Fibroblast of lung (primary cell): ENCODE results near the gene KRTAP24-1. TPM values are rescaled to one million over a fixed set of nuclear protein-coding genes. Genes with fewer than 3 reads are reported as not detected.

Experiments used
- DNase-seq, 2 donors: peaks; one replicate each; pipeline versions ENCODE4 v3.0.0 to v3.0.0-alpha.2; 2010; ENCODE audit warnings: low read depth in 2 of 2
- H2AFZ ChIP-seq: 2 replicates; pipeline ENCODE4 v1.5.1; 2012; ENCODE audit warnings: low read length, control low read depth, inconsistent platforms
- H3K27ac ChIP-seq: 2 replicates; pipeline ENCODE4 v1.5.1; 2011; ENCODE audit warnings: low read length, control low read depth; ENCODE audit not compliant: insufficient read depth
- H3K27me3 ChIP-seq: 2 replicates; pipeline ENCODE4 v1.5.1; 2011; ENCODE audit warnings: mild to moderate bottlenecking, low read length; ENCODE audit not compliant: control insufficient read depth, insufficient read depth
- H3K36me3 ChIP-seq: 2 replicates; pipeline ENCODE4 v1.5.1; 2011; ENCODE audit warnings: low read length; ENCODE audit not compliant: control insufficient read depth, insufficient read depth
- H3K4me1 ChIP-seq: 2 replicates; pipeline ENCODE4 v1.5.1; 2011; ENCODE audit warnings: low read length; ENCODE audit not compliant: control insufficient read depth, insufficient read depth; ENCODE audit errors: extremely low read depth
- H3K4me2 ChIP-seq: 2 replicates; pipeline ENCODE4 v1.5.1; 2011; ENCODE audit warnings: low read length, control low read depth; ENCODE audit not compliant: insufficient read depth; ENCODE audit errors: extremely low read depth
- H3K4me3 ChIP-seq, 4 experiments: fragments of 200-600 bp in 1 of 4; sonication (generic) in 1 of 4; replicated peaks in 1 of 4; 2 replicates each; pipeline ENCODE4 v1.5.1; 2011 to 2016; ENCODE audit warnings: low read length in 4 of 4, low read depth in 3 of 4, mild to moderate bottlenecking in 3 of 4, control low read depth in 2 of 4, inconsistent platforms in 1 of 4, mixed read lengths in 1 of 4; ENCODE audit not compliant: insufficient read depth in 1 of 4; ENCODE audit errors: control extremely low read depth in 1 of 4
- H3K79me2 ChIP-seq: 2 replicates; pipeline ENCODE4 v1.5.1; 2012; ENCODE audit warnings: mild to moderate bottlenecking, low read length, inconsistent platforms; ENCODE audit not compliant: control insufficient read depth, insufficient read depth
- H3K9ac ChIP-seq: 2 replicates; pipeline ENCODE4 v1.5.1; 2011; ENCODE audit warnings: mild to moderate bottlenecking, low read length, control low read depth; ENCODE audit not compliant: insufficient read depth
- H3K9me3 ChIP-seq: 2 replicates; pipeline ENCODE4 v1.5.1; 2012; ENCODE audit warnings: low read depth, low read length; ENCODE audit not compliant: control insufficient read depth, insufficient read depth
- H4K20me1 ChIP-seq: 2 replicates; pipeline ENCODE4 v1.5.1; 2011; ENCODE audit warnings: low read length; ENCODE audit not compliant: control insufficient read depth, insufficient read depth; ENCODE audit errors: extremely low read depth
- CTCF ChIP-seq, 2 donors: IDR thresholded peaks in 1 of 2; conservative IDR thresholded peaks in 1 of 2; 1 replicate in 1 of 2; 2 replicates in 1 of 2; pipeline ENCODE4 v1.5.1; 2011 to 2012; ENCODE audit warnings: low read length in 2 of 2, control low read depth in 1 of 2, inconsistent platforms in 1 of 2, low read depth in 1 of 2, mild to moderate bottlenecking in 1 of 2
- EZH2 ChIP-seq: IDR thresholded peaks from 2 replicates; pipeline ENCODE4 v1.5.1; 2012; ENCODE audit warnings: low read length, control low read depth, mild to moderate bottlenecking; ENCODE audit errors: missing control alignments
- polyA plus RNA-seq, 2 donors: library from polyadenylated mRNA; depleted of rRNA in 1 of 2; stranded (reverse) in 1 of 2; unstranded in 1 of 2; fragments of >200 nt; gene quantifications; 2 replicates each; pipeline ENCODE4 v1.2.1, GENCODE V29; 2011 to 2012; ENCODE audit warnings: missing spikeins in 1 of 2
- total RNA-seq: library from RNA; depleted of rRNA; stranded (reverse); fragments of >200 nt; gene quantifications from 2 replicates; pipeline ENCODE4 v1.2.1, GENCODE V29; 2014

Gene KRTAP24-1
- total and polyA plus RNA-seq, 2 donors (not counting 1 experiment from before 2014, with no cell fraction given): not detected

DNA sequence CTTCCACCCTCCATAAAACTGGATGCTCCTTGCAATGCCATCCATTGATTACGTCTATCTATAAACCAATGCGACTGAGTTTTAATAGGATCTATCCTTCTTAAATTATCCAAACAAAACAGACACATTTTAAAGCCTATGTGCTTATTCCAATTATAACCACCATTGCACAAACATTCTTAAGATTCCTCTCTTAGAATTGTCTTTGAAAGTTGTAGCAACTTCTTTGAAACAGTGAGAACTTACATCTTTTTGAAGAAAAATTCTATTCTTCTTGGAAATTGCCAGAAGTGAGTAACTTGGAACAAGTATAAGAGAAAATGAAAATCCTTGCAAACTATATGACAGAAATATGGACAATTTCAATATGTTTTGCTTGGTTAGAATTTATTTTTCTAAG lies 37.5 kb upstream of the KRTAP24-1 start, which contains the start of gene KRTAP26-1:
KRTAP26-1 (minus strand) TSS at position 101 of the 400 bp plus-strand sequence. CDS start 280 bp downstream, outside the sequence.
- no peak within 1 kb of the TSS for H2AFZ ChIP-seq
- TF ChIP-seq CTCF (conservative IDR thresholded peaks at IDR 0.05 in 1 of 2, IDR thresholded peaks at IDR 0.05 in 1 of 2; ENCODE audit: low read depth in 1 of 2, low read length in 2 of 2) (no peak), EZH2 (no peak)
- H3K9me3 ChIP-seq: no peaks in the 10 kb centered on the region
- H3K36me3 ChIP-seq: no peaks in the 10 kb centered on the region
- no peaks in the 10 kb centered on the region for H4K20me1 ChIP-seq
- no peak within 1 kb of the TSS for H3K27ac ChIP-seq
- no peaks in the 10 kb centered on the region for H3K27me3 ChIP-seq
- no peak within 1 kb of the TSS for H3K9ac ChIP-seq
- H3K4me1 ChIP-seq: no peaks in the 10 kb centered on the region
- H3K4me3 ChIP-seq: no peak within 1 kb of the TSS
- H3K4me2 ChIP-seq: no peak within 1 kb of the TSS
- no peak for DNase-seq
- H3K79me2 ChIP-seq: no peaks in the 10 kb centered on the region

DNA sequence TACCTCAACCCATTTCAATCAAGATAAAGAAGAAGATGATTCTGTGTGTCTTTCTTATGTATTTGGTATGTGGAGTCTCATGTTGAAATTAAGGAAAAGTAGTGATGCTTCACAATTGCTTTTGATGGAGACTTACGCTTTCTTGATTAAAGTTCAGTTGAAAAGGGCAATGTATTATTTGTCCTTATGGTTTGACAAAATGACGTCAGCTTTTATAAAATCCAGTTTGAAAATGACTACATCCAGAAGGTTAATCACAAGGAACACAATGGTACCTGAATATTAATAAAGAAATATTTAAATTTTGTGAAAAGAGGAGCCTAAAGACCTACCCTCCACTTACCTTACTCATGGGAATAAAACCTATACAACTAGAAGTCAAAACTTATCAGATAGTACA lies 33.0 kb upstream of the KRTAP24-1 start:
- no peaks in the 10 kb centered on the region for H3K36me3 ChIP-seq

GRCh38 chr21:30306884-30307283 lies 24.1 kb upstream of the KRTAP24-1 start:
- no peak for DNase-seq
- no peaks in the 10 kb centered on the region for H3K4me1 ChIP-seq
- TF ChIP-seq EZH2 (no peak), CTCF (conservative IDR thresholded peaks at IDR 0.05 in 1 of 2, IDR thresholded peaks at IDR 0.05 in 1 of 2; ENCODE audit: low read depth in 1 of 2, low read length in 2 of 2) (no peak)
- no peaks in the 10 kb centered on the region for H3K79me2 ChIP-seq
- H4K20me1 ChIP-seq: no peaks in the 10 kb centered on the region
- H3K9me3 ChIP-seq: no peaks in the 10 kb centered on the region
- no peak overlapping the region for H2AFZ ChIP-seq
- H3K4me3 ChIP-seq: no peak overlapping the region
- no peak overlapping the region for H3K27ac ChIP-seq
- H3K9ac ChIP-seq: no peak overlapping the region
- no peaks in the 10 kb centered on the region for H3K27me3 ChIP-seq
- no peak overlapping the region for H3K4me2 ChIP-seq
- H3K36me3 ChIP-seq: no peaks in the 10 kb centered on the region

More for the DNA sequence above, 33.0 kb upstream of the KRTAP24-1 start:
- TF ChIP-seq CTCF (conservative IDR thresholded peaks at IDR 0.05 in 1 of 2, IDR thresholded peaks at IDR 0.05 in 1 of 2; ENCODE audit: low read depth in 1 of 2, low read length in 2 of 2): no peak
- TF ChIP-seq EZH2: no peak
- DNase-seq: no peak
- Histone ChIP-seq H3K27me3 (no peaks in the 10 kb centered on the region), H3K27ac (no peak overlapping the region), H3K79me2 (no peaks in the 10 kb centered on the region), H4K20me1 (no peaks in the 10 kb centered on the region), H3K4me2 (no peak overlapping the region), H3K4me1 (no peaks in the 10 kb centered on the region), H3K9ac (no peak overlapping the region), H2AFZ (no peak overlapping the region), H3K4me3 (no peak overlapping the region), H3K9me3 (no peaks in the 10 kb centered on the region)
